Fibroblast of mammary gland (primary cell): ENCODE data around the gene PIMREG.

Experiments
- DNase-seq: peaks from one replicate; pipeline ENCODE4 v3.0.0-alpha.2; 2010; ENCODE audit warnings: low read depth
- H3K4me3 ChIP-seq: 2 replicates; pipeline ENCODE4 v1.5.1; 2011; ENCODE audit warnings: low read depth, mild to moderate bottlenecking, low read length, moderate library complexity; ENCODE audit not compliant: control insufficient read depth
- TF ChIP-seq, protein P1 (sequence below): conservative IDR thresholded peaks from 2 replicates; pipeline ENCODE4 v1.5.1; 2011; ENCODE audit warnings: low read depth, low read length, inconsistent platforms; ENCODE audit not compliant: control insufficient read depth, insufficient read depth

The PIMREG gene, protein sequence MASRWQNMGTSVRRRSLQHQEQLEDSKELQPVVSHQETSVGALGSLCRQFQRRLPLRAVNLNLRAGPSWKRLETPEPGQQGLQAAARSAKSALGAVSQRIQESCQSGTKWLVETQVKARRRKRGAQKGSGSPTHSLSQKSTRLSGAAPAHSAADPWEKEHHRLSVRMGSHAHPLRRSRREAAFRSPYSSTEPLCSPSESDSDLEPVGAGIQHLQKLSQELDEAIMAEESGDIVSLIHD

DNA sequence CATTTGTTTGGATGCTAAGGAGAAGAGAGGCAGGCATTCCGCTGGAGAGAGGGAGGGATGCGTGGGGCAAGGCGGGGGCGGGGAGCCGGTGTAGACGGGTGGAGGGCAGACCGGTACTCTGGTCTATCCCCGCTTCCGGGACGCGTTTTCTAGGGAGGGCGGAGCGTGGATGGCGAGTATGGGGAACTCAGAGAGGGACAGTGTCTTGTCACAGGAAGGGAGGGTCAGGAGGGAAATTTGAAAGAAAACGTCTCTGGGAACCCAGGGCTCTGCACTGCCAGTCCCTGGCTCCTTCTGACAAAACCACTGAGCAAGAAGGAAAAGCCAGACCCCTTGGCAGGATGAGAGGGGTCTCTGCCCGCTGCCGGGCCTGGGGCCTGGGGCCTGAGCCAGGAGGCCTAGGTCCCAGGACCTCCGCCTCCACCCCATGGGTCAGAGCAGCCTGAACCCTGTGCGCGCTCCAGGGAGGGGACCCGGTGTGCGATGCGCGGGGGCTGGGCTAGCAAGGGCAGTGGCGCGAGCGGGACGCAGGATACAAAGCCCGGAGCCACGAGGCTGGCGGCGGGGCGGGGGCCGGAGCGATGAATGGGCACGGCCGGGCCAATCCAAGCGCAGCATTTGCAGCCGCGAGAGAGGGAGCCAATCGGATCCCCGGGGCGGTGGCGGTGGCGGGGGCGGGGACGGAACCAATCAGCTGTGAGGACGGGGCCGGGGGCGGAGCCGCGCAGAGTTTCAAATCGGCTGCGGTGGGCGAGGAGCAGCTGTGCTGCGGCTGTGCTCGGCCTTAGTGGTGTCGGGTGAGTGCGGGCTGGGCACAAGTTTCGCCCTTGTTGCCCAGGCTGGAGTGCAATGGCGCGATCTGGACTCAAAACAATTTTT is at the start of gene PIMREG:
PIMREG (plus strand) TSS at position 764 of the 879 bp plus-strand sequence. CDS start 656 bp downstream, outside the sequence.
- TF ChIP-seq, protein P1, sequence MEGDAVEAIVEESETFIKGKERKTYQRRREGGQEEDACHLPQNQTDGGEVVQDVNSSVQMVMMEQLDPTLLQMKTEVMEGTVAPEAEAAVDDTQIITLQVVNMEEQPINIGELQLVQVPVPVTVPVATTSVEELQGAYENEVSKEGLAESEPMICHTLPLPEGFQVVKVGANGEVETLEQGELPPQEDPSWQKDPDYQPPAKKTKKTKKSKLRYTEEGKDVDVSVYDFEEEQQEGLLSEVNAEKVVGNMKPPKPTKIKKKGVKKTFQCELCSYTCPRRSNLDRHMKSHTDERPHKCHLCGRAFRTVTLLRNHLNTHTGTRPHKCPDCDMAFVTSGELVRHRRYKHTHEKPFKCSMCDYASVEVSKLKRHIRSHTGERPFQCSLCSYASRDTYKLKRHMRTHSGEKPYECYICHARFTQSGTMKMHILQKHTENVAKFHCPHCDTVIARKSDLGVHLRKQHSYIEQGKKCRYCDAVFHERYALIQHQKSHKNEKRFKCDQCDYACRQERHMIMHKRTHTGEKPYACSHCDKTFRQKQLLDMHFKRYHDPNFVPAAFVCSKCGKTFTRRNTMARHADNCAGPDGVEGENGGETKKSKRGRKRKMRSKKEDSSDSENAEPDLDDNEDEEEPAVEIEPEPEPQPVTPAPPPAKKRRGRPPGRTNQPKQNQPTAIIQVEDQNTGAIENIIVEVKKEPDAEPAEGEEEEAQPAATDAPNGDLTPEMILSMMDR: no peak
- peak; percentile 85 for DNase-seq
- H3K4me3 ChIP-seq: peak within 1 kb of the TSS; percentile 77

DNA sequence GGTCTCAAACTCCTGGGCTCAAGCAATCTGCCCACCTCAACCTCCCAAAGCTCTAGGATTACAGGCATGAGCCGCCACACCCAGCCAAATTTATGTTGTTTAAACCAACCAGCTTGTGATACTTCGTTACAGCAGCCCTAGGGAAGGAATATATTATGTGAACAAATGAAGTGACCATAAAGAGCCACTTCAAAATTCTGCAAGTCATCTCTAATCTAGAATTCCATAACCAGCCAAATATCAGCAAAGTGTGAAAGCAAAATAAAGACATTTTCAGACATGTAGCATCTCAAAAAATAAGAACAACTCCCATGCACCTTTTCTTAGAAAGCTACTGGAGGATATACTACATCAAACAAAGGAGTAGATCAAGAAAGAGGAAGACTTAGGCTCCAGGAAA is 45.3 kb upstream of the PIMREG start:
- TF ChIP-seq, protein P1: no peak
- H3K4me3 ChIP-seq: no peak overlapping the region
- DNase-seq: no peak

DNA sequence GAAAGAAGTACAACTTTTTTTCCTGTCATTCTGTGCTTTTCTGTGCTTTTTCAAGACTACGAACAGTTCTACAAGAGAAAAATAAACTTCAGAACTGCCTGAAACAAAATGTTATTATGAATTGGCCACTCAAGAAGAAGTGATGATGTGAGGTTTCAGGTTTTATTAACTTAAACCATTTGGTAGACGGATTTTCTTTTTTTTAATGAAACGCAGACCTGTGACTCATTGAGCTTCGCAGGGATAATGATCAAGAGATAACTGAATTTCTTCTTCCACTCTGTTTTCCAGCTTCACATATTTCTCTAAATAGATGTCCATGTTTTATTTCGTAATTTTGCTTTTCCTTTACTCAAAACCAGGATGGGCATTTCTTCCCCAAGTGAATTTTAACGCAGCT is 42.0 kb upstream of the PIMREG start:
- TF ChIP-seq, protein P1: no peak
- H3K4me3 ChIP-seq: no peak overlapping the region
- DNase-seq: peak; percentile 14

DNA sequence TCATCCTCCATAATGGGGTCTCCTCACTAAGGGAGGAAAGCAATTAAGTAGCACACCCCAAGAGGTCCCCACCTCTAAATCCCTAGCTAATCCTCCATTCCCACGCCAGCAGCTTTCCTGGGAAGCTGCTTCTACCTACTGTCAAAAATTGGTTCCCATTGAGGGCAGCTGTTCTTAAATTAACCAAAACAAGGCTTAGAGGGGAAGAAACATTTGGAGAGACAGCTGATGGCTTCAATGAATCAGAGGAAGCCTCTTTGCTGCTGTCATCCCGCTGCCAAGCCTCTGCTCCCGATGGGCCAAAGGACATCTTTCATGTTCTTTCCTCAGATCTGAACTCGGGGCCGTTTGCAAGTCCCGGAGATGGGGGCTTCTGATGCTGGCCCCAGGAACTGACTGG is 36.0 kb upstream of the PIMREG start:
- no peak overlapping the region for H3K4me3 ChIP-seq
- TF ChIP-seq, protein P1: no peak
- no peak for DNase-seq

DNA sequence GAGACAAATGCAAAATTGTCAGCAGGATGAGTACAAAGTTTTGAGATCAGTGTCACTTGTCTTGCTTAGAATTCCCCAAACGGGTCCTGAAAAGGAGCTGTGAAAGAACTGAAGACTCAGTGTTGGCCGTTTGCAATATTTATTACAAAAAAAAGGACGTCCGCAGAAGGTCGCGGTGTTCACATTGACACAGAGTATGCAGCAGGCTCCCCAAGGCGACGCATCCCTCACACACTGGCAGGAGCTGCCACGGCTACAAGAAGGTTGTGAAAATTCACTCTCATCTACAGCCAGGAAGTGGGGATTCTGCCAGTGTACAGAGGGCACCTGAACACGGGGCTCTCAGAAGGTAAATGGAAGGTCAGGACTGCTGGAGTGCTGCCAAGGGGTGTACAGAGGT is 35.5 kb upstream of the PIMREG start:
- TF ChIP-seq, protein P1: no peak
- no peak for DNase-seq

DNA sequence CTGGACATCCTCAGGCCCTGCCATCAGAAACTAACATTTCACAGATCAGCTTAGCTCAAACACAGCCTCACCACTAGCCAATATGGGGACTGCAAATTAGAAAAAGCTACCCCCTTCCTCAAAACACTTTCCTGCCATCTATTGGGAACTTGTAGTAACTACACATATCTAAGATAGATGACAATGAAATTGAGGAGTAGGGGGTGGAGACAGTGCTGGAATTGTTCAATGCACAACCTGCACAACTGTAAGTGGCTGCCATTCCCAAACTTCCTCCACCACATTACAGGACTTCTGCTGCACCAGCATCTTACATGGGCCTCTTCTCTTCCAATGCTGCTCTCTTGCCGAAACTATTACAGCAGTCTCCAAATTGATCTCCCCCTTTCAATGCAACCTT is 31.2 kb upstream of the PIMREG start:
- TF ChIP-seq, protein P1: peak; percentile 54
- DNase-seq: peak; percentile 47
- H3K4me3 ChIP-seq: no peak overlapping the region

More for the DNA sequence above, 35.5 kb upstream of the PIMREG start:
- no peak overlapping the region for H3K4me3 ChIP-seq
